A549 (cell line): ENCODE measurements around the gene TBPL2. TPM values are rescaled to one million over a fixed set of nuclear protein-coding genes. Genes with fewer than 3 reads are reported as not detected.

Experiments used
- ATAC-seq, 2 experiments: fragments of 200-7000 bp in 1 of 2; fragments of >200 bp in 1 of 2; cut with Nextera tagmentation in 1 of 2; cut with Tn5 transposase in 1 of 2; 3 replicates each; pipeline versions ENCODE4 v1.8.0 to v1.9.1; 2018 to 2020; ENCODE audit warnings: mild to moderate bottlenecking in 1 of 2, moderate library complexity in 1 of 2
- CTCF ChIA-PET: fragments of 300-600 bp; sonication (Branson Sonifier 250); formaldehyde crosslinking; extraction: SDS; loops from one replicate; lab custom pipeline; 2021; ENCODE audit warnings: antibody characterized with exemption, inconsistent platforms; lab: Yijun Ruan, JAX
- POLR2A ChIA-PET: fragments of 350-600 bp; formaldehyde crosslinking; extraction: SDS; loops from one replicate; lab custom pipeline; 2021; ENCODE audit warnings: antibody characterized with exemption, inconsistent platforms; lab: Yijun Ruan, JAX
- DNase-seq, 2 experiments: peaks; one replicate each; pipeline versions ENCODE4 v3.0.0 to v3.0.0-alpha.2; 2011 to 2016; ENCODE audit warnings: low read depth in 1 of 2, low spot score in 1 of 2
- FAIRE-seq: peaks from 2 replicates; lab custom pipeline; 2011; peaks lifted over from hg19 to GRCh38; lab: Jason Lieb, UNC
- H3K27ac ChIP-seq, 2 experiments: fragments of >200 bp; sonication (Bioruptor Twin); formaldehyde crosslinking; 3 replicates each; pipeline ENCODE4 v1.5.1; 2016 to 2017
- H3K4me1 ChIP-seq: fragments of >200 bp; sonication (Bioruptor Twin); formaldehyde crosslinking; 3 replicates; pipeline ENCODE4 v1.6.1; 2016
- H3K4me2 ChIP-seq: fragments of >200 bp; sonication (Bioruptor Twin); formaldehyde crosslinking; 3 replicates; pipeline ENCODE4 v1.6.1; 2016
- H3K4me3 ChIP-seq: fragments of >200 bp; sonication (Bioruptor Twin); formaldehyde crosslinking; 3 replicates; pipeline ENCODE4 v1.5.1; 2016
- H3K9me3 ChIP-seq: fragments of >200 bp; sonication (Bioruptor Twin); formaldehyde crosslinking; 3 replicates; pipeline ENCODE4 v1.6.1; 2016
- ATOH8 ChIP-seq: fragments of 250-450 bp; sonication (Bioruptor Pico); IDR thresholded peaks from 2 replicates; pipeline ENCODE4 v1.5.0; 2020; ENCODE audit warnings: low read depth, mild to moderate bottlenecking, moderate library complexity
- BCL3 ChIP-seq: fragments of >200 bp; sonication (Bioruptor Twin); formaldehyde crosslinking; IDR thresholded peaks from 3 replicates; pipeline ENCODE4 v1.6.1; 2016
- CBX2 ChIP-seq: fragments of 200-600 bp; sonication (generic); IDR thresholded peaks from 2 replicates; pipeline ENCODE4 v1.6.1; 2016; ENCODE audit warnings: low read depth, mild to moderate bottlenecking, borderline replicate concordance
- CBX8 ChIP-seq: fragments of 200-600 bp; sonication (generic); IDR thresholded peaks from 2 replicates; pipeline ENCODE4 v1.6.1; 2016
- CHD4 ChIP-seq: fragments of 200-600 bp; sonication (generic); IDR thresholded peaks from 2 replicates; pipeline ENCODE4 v1.6.1; 2016; ENCODE audit warnings: antibody characterized with exemption, mild to moderate bottlenecking, borderline replicate concordance
- CTCF ChIP-seq: fragments of >200 bp; sonication (Bioruptor Twin); formaldehyde crosslinking; IDR thresholded peaks from 3 replicates; pipeline ENCODE4 v1.5.1; 2016
- EHMT2 ChIP-seq: fragments of 200-600 bp; sonication (generic); IDR thresholded peaks from 2 replicates; pipeline ENCODE4 v1.6.1; 2016; ENCODE audit warnings: antibody characterized with exemption, low read depth, mild to moderate bottlenecking, moderate library complexity
- ELK1 ChIP-seq: fragments of 150-350 bp; IDR thresholded peaks from 2 replicates; pipeline ENCODE4 v1.6.1; 2014; ENCODE audit warnings: low read depth, mild to moderate bottlenecking, low read length
- FOSL2 ChIP-seq, 2 experiments: fragments of 450-650 bp in 1 of 2; fragments of >200 bp in 1 of 2; sonication (Bioruptor Twin) in 1 of 2; formaldehyde crosslinking; IDR thresholded peaks; 2 replicates each; pipeline versions ENCODE4 v1.5.0 to v1.6.1; 2016 to 2020; ENCODE audit warnings: mild to moderate bottlenecking in 1 of 2, moderate library complexity in 1 of 2
- HDAC2 ChIP-seq: fragments of 200-600 bp; sonication (generic); IDR thresholded peaks from 2 replicates; pipeline ENCODE4 v1.6.1; 2016
- HES2 ChIP-seq: fragments of >200 bp; sonication (Bioruptor Twin); formaldehyde crosslinking; IDR thresholded peaks from 2 replicates; pipeline ENCODE4 v1.6.1; 2016
- HOXA7 ChIP-seq: fragments of 250-450 bp; sonication (Bioruptor Pico); IDR thresholded peaks from 2 replicates; pipeline ENCODE4 v1.5.0; 2020; ENCODE audit warnings: mild to moderate bottlenecking, moderate library complexity
- HOXB5 ChIP-seq: fragments of 250-450 bp; sonication (Bioruptor Pico); IDR thresholded peaks from 2 replicates; pipeline ENCODE4 v1.5.0; 2020; ENCODE audit warnings: mild to moderate bottlenecking, moderate library complexity
- JUN ChIP-seq, 2 experiments: fragments of >200 bp; sonication (Bioruptor Twin); formaldehyde crosslinking; IDR thresholded peaks; 2 replicates in 1 of 2; 3 replicates in 1 of 2; pipeline ENCODE4 v1.6.1; 2016 to 2017
- KDM1A ChIP-seq: fragments of 200-600 bp; sonication (generic); IDR thresholded peaks from 2 replicates; pipeline ENCODE4 v1.6.1; 2016; ENCODE audit warnings: low read depth, mild to moderate bottlenecking
- MYC ChIP-seq: IDR thresholded peaks from 2 replicates; pipeline ENCODE4 v1.6.1; 2012; ENCODE audit warnings: mild to moderate bottlenecking, inconsistent platforms, low read length, improper control_type of control experiment, borderline replicate concordance
- NR3C1 ChIP-seq: fragments of >200 bp; sonication (Bioruptor Twin); formaldehyde crosslinking; IDR thresholded peaks from 3 replicates; pipeline ENCODE4 v1.6.1; 2017
- PBX3 ChIP-seq: IDR thresholded peaks from 2 replicates; pipeline ENCODE4 v1.6.1; 2012
- PHF8 ChIP-seq: fragments of 200-600 bp; sonication (generic); IDR thresholded peaks from 2 replicates; pipeline ENCODE4 v1.6.1; 2016; ENCODE audit warnings: low read depth, mild to moderate bottlenecking, antibody characterized with exemption, moderate library complexity, borderline replicate concordance
- POLR2A ChIP-seq: IDR thresholded peaks from 2 replicates; pipeline ENCODE4 v1.6.1; 2012; ENCODE audit warnings: mild to moderate bottlenecking, low read length
- POLR2AphosphoS2 ChIP-seq: conservative IDR thresholded peaks from 2 replicates; pipeline ENCODE4 v1.6.1; 2012; ENCODE audit warnings: low read length, improper control_type of control experiment, inconsistent platforms
- RAD21 ChIP-seq, 2 experiments: fragments of >200 bp in 1 of 2; sonication (Bioruptor Twin) in 1 of 2; formaldehyde crosslinking in 1 of 2; IDR thresholded peaks in 1 of 2; conservative IDR thresholded peaks in 1 of 2; 2 replicates in 1 of 2; 3 replicates in 1 of 2; pipeline ENCODE4 v1.6.1; 2012 to 2018; ENCODE audit warnings: inconsistent platforms in 1 of 2
- RCOR1 ChIP-seq: fragments of 150-350 bp; IDR thresholded peaks from 2 replicates; pipeline ENCODE4 v1.6.1; 2014; ENCODE audit warnings: antibody characterized with exemption, low read length, low read depth
- SMC3 ChIP-seq: fragments of >200 bp; sonication (Bioruptor Twin); formaldehyde crosslinking; IDR thresholded peaks from 3 replicates; pipeline ENCODE4 v1.6.1; 2018; ENCODE audit warnings: inconsistent platforms
- SREBF2 ChIP-seq: fragments of 450-650 bp; IDR thresholded peaks from 2 replicates; pipeline ENCODE4 v1.6.1; 2014; ENCODE audit warnings: mild to moderate bottlenecking, moderate library complexity
- WGBS: methylation state at CpG from one replicate; pipeline ENCODE4 v1.1.6; 2017; ENCODE audit errors: missing lambda C conversion rate; 5-methylcytosine and 5-hydroxymethylcytosine counted together
- polyA plus RNA-seq, 4 experiments: library from polyadenylated mRNA; depleted of rRNA in 3 of 4; stranded (reverse); fragments of >200 nt; fragmentation: RNase III in 1 of 4; extraction: RNeasy Plus Mini Kit Qiagen cat#74134 plus additional on column Dnase treatment in 1 of 4; gene quantifications; 2 replicates in 3 of 4; 3 replicates in 1 of 4; pipeline ENCODE4 v1.2.3, GENCODE V29; 2011 to 2017

TBPL2 gene
- polyA plus RNA-seq, 2 of the 4 experiments (the other 2 are of a cell fraction) = not detected

- no peak overlapping the region for H3K4me3 ChIP-seq
- CTCF ChIA-PET = interaction anchor here (1.0 to 3.1 kb wide), 3 partner anchors 54 to 966 kb away, joined by 3 to 10 read pairs (median 3); partner anchors contain the start of gene FBXO34
- no peak for ATAC-seq
- no peak for FAIRE-seq
- POLR2A ChIA-PET = no interaction called here
- no peak for TF ChIP-seq POLR2A
- no peak for TF ChIP-seq RCOR1
- no peak for TF ChIP-seq HDAC2
- TF ChIP-seq HOXA7 = no peak
- TF ChIP-seq, all 56 proteins: peak for 0
- H3K27ac ChIP-seq = no peak overlapping the region
- no peak for DNase-seq
- H3K4me1 ChIP-seq = no peaks in the 10 kb centered on the region
- WGBS = 59% methylated on average over 5 of the region's 5 CpGs
- H3K4me2 ChIP-seq = no peak overlapping the region
- no peaks in the 10 kb centered on the region for H3K9me3 ChIP-seq
These were observed 66.4 kb downstream of the TBPL2 start for GRCh38 chr14:55373784-55374705.

GRCh38 chr14:55372825-55373224 is 67.6 kb downstream of the TBPL2 start:
- WGBS = 94% methylated on average over 7 of the region's 7 CpGs
- ChIA-PET POLR2A (no interaction called here), CTCF (interaction anchor here (3.1 kb wide), 1 partner anchor 101 kb away, joined by 10 read pairs; the partner anchor contains the start of gene FBXO34)
- Histone ChIP-seq H3K4me1 (no peaks in the 10 kb centered on the region), H3K4me2 (no peak overlapping the region), H3K9me3 (no peaks in the 10 kb centered on the region), H3K4me3 (no peak overlapping the region), H3K27ac (no peak overlapping the region)
- no peak for FAIRE-seq
- ATAC-seq = no peak
- DNase-seq = no peak
- TF ChIP-seq ATOH8 (CRISPR knock-in tag) = no peak
- TF ChIP-seq PHF8 = no peak
- no peak for TF ChIP-seq ELK1
- TF ChIP-seq HES2 = no peak
- no peak for TF ChIP-seq BCL3
- no peak for TF ChIP-seq CBX8
- no peak for TF ChIP-seq KDM1A
- no peak for TF ChIP-seq SMC3
- TF ChIP-seq CHD4 = no peak
- no peak for TF ChIP-seq EHMT2
- TF ChIP-seq JUN (IDR thresholded peaks at IDR 0.05) = no peak
- TF ChIP-seq, all 56 proteins: peak for 0

GRCh38 chr14:55372423-55372822 is 68.0 kb downstream of the TBPL2 start:
- Histone ChIP-seq H3K27ac (no peak overlapping the region), H3K4me1 (no peaks in the 10 kb centered on the region), H3K4me2 (no peak overlapping the region), H3K4me3 (no peak overlapping the region), H3K9me3 (no peaks in the 10 kb centered on the region)
- no peak for FAIRE-seq
- DNase-seq = no peak
- ATAC-seq = no peak; a peak in 1 of 6 replicates
- ChIA-PET POLR2A (no interaction called here), CTCF (interaction anchor here (0.9 to 3.1 kb wide), 2 partner anchors 66 to 101 kb away, joined by 3 to 10 read pairs; partner anchors contain the start of gene FBXO34)
- 100% methylated on average over 1 of the region's 1 CpG for WGBS
- TF ChIP-seq CTCF (no peak), PBX3 (no peak), NR3C1 (no peak), SREBF2 (no peak), POLR2AphosphoS2 (no peak), RAD21 (conservative IDR thresholded peaks at IDR 0.05 in 1 of 2, IDR thresholded peaks at IDR 0.05 in 1 of 2) (no peak), POLR2A (no peak), MYC (no peak), HOXB5 (CRISPR knock-in tag) (no peak), CBX2 (no peak), FOSL2 (IDR thresholded peaks at IDR 0.05) (no peak), FOSL2 (CRISPR knock-in tag; IDR thresholded peaks at IDR 0.05) (no peak)
